Activated naive CD8-positive, alpha-beta T cell treated with anti-CD3 and anti-CD28 coated beads, Interleukin-2, amount 10 ng/mL, durations not matched to agents 7 days and 5 days (primary cell): ENCODE results near the gene GABBR2. TPM values are rescaled to one million over a fixed set of nuclear protein-coding genes. Genes with fewer than 3 reads are reported as not detected.

ENCODE experiments used
- ATAC-seq: fragments of 150-1000 bp; cut with Tn5 transposase; one replicate; pipeline ENCODE4 v1.10.0; 2021; ENCODE audit warnings: low read depth, moderate library complexity
- POLR2A ChIA-PET: fragments of 350-600 bp; sonication (Branson Sonifier 250); formaldehyde crosslinking; loops from one replicate; lab custom pipeline; 2021; ENCODE audit warnings: antibody characterized with exemption; lab: Charles Lee
- DNase-seq: peaks from one replicate; pipeline ENCODE4 v3.0.0; 2021
- H3K27ac Mint-ChIP-seq: one replicate; pipeline ENCODE4 v1.8.0; 2022; ENCODE audit warnings: mild to moderate bottlenecking, mixed read lengths
- H3K27me3 Mint-ChIP-seq: one replicate; pipeline ENCODE4 v1.8.0; 2022; ENCODE audit warnings: mild to moderate bottlenecking, moderate library complexity, mixed read lengths
- H3K36me3 Mint-ChIP-seq: one replicate; pipeline ENCODE4 v1.8.0; 2021; ENCODE audit warnings: mild to moderate bottlenecking, mixed read lengths
- H3K4me1 Mint-ChIP-seq: one replicate; pipeline ENCODE4 v1.8.0; 2021; ENCODE audit warnings: mixed read lengths
- H3K4me3 Mint-ChIP-seq: one replicate; pipeline ENCODE4 v1.8.0; 2022; ENCODE audit warnings: mild to moderate bottlenecking, moderate library complexity, mixed read lengths
- H3K9me3 Mint-ChIP-seq: one replicate; pipeline ENCODE4 v1.8.0; 2021; ENCODE audit warnings: mixed read lengths
- total RNA-seq, 2 experiments: library from RNA; stranded (reverse); gene quantifications; one replicate each; pipeline ENCODE4 v1.2.3, GENCODE V29; 2021

Gene GABBR2
- total RNA-seq, 2 experiments from 2014 or later = not detected

GRCh38 chr9:98396656-98397055 lies 312.1 kb downstream of the GABBR2 start:
- peaks cover 8% of the 10 kb centered on the region for H3K9me3 Mint-ChIP-seq
- DNase-seq = no peak
- POLR2A ChIA-PET = no interaction called here
- H3K27me3 Mint-ChIP-seq = peaks cover 2% of the 10 kb centered on the region
- H3K4me3 Mint-ChIP-seq = no peak overlapping the region
- peaks cover 4% of the 10 kb centered on the region for H3K4me1 Mint-ChIP-seq
- peaks cover 1% of the 10 kb centered on the region for H3K36me3 Mint-ChIP-seq
- no peak overlapping the region for H3K27ac Mint-ChIP-seq
- ATAC-seq = no peak

- POLR2A ChIA-PET = no interaction called here
- no peak for DNase-seq
- H3K4me1 Mint-ChIP-seq = peaks cover 8% of the 10 kb centered on the region
- H3K4me3 Mint-ChIP-seq = no peak overlapping the region
- H3K27me3 Mint-ChIP-seq = peaks cover 2% of the 10 kb centered on the region
- peaks cover 1% of the 10 kb centered on the region for H3K36me3 Mint-ChIP-seq
- H3K27ac Mint-ChIP-seq = no peak overlapping the region
- peaks cover 8% of the 10 kb centered on the region for H3K9me3 Mint-ChIP-seq
- ATAC-seq = no peak
These were observed 312.5 kb downstream of the GABBR2 start for GRCh38 chr9:98396236-98396635.

- ATAC-seq = peak; percentile 78
- POLR2A ChIA-PET = no interaction called here
These were observed 316.9 kb downstream of the GABBR2 start for GRCh38 chr9:98391867-98392266.

GRCh38 chr9:98391406-98391805 lies 317.3 kb downstream of the GABBR2 start:
- H3K36me3 Mint-ChIP-seq = peaks cover 1% of the 10 kb centered on the region
- peaks cover 8% of the 10 kb centered on the region for H3K9me3 Mint-ChIP-seq
- no peaks in the 10 kb centered on the region for H3K27me3 Mint-ChIP-seq
- H3K27ac Mint-ChIP-seq = peak overlapping the region; percentile 67
- H3K4me3 Mint-ChIP-seq = no peak overlapping the region
- H3K4me1 Mint-ChIP-seq = peaks cover 9% of the 10 kb centered on the region
- POLR2A ChIA-PET = no interaction called here
- DNase-seq = no peak
- ATAC-seq = no peak

More at GRCh38 chr9:98391867-98392266, 316.9 kb downstream of the GABBR2 start:
- no peak overlapping the region for H3K4me3 Mint-ChIP-seq
- H3K4me1 Mint-ChIP-seq = peaks cover 9% of the 10 kb centered on the region
- H3K36me3 Mint-ChIP-seq = peaks cover 1% of the 10 kb centered on the region
- H3K9me3 Mint-ChIP-seq = peaks cover 8% of the 10 kb centered on the region
- peak overlapping the region; percentile 67 for H3K27ac Mint-ChIP-seq
- no peaks in the 10 kb centered on the region for H3K27me3 Mint-ChIP-seq
- DNase-seq = no peak

- Mint-ChIP-seq H3K36me3 (no peaks in the 10 kb centered on the region), H3K27me3 (peaks cover 3% of the 10 kb centered on the region), H3K9me3 (no peaks in the 10 kb centered on the region), H3K27ac (no peak overlapping the region), H3K4me3 (no peak overlapping the region), H3K4me1 (no peaks in the 10 kb centered on the region)
- DNase-seq = no peak
- ATAC-seq = no peak
- POLR2A ChIA-PET = no interaction called here
These were observed 323.0 kb downstream of the GABBR2 start for GRCh38 chr9:98385751-98386150.

- no peaks in the 10 kb centered on the region for H3K9me3 Mint-ChIP-seq
- H3K4me3 Mint-ChIP-seq = no peak overlapping the region
- POLR2A ChIA-PET = no interaction called here
- ATAC-seq (no peak), DNase-seq (no peak)
- no peaks in the 10 kb centered on the region for H3K36me3 Mint-ChIP-seq
- H3K27me3 Mint-ChIP-seq = peaks cover 3% of the 10 kb centered on the region
- H3K27ac Mint-ChIP-seq = no peak overlapping the region
- H3K4me1 Mint-ChIP-seq = no peaks in the 10 kb centered on the region
These were observed 325.0 kb downstream of the GABBR2 start for GRCh38 chr9:98383758-98384157.

GRCh38 chr9:98381311-98382103 lies 327.2 kb downstream of the GABBR2 start:
- no peaks in the 10 kb centered on the region for H3K9me3 Mint-ChIP-seq
- no peaks in the 10 kb centered on the region for H3K36me3 Mint-ChIP-seq
- no peaks in the 10 kb centered on the region for H3K4me1 Mint-ChIP-seq
- H3K4me3 Mint-ChIP-seq = no peak overlapping the region
- H3K27me3 Mint-ChIP-seq = peaks cover 3% of the 10 kb centered on the region
- H3K27ac Mint-ChIP-seq = no peak overlapping the region
- DNase-seq (no peak), ATAC-seq (no peak)
- POLR2A ChIA-PET = no interaction called here

- Mint-ChIP-seq H3K4me1 (no peaks in the 10 kb centered on the region), H3K36me3 (no peaks in the 10 kb centered on the region), H3K27me3 (no peaks in the 10 kb centered on the region), H3K9me3 (no peaks in the 10 kb centered on the region), H3K4me3 (no peak overlapping the region), H3K27ac (no peak overlapping the region)
- POLR2A ChIA-PET = no interaction called here
- DNase-seq = no peak
- ATAC-seq = no peak
These were observed 328.6 kb downstream of the GABBR2 start for GRCh38 chr9:98380065-98380681.

GRCh38 chr9:98379572-98379971 lies 329.2 kb downstream of the GABBR2 start:
- H3K27me3 Mint-ChIP-seq = no peaks in the 10 kb centered on the region
- ATAC-seq = no peak
- H3K36me3 Mint-ChIP-seq = no peaks in the 10 kb centered on the region
- no peak overlapping the region for H3K4me3 Mint-ChIP-seq
- H3K9me3 Mint-ChIP-seq = no peaks in the 10 kb centered on the region
- POLR2A ChIA-PET = no interaction called here
- no peak for DNase-seq
- no peak overlapping the region for H3K27ac Mint-ChIP-seq
- H3K4me1 Mint-ChIP-seq = no peaks in the 10 kb centered on the region

GRCh38 chr9:98378794-98379193 lies 329.9 kb downstream of the GABBR2 start:
- ATAC-seq (no peak), DNase-seq (no peak)
- Mint-ChIP-seq H3K9me3 (no peaks in the 10 kb centered on the region), H3K4me1 (no peaks in the 10 kb centered on the region), H3K27me3 (no peaks in the 10 kb centered on the region), H3K27ac (no peak overlapping the region), H3K36me3 (no peaks in the 10 kb centered on the region), H3K4me3 (no peak overlapping the region)
- POLR2A ChIA-PET = no interaction called here

GRCh38 chr9:98378206-98378780 lies 330.4 kb downstream of the GABBR2 start:
- H3K9me3 Mint-ChIP-seq = no peaks in the 10 kb centered on the region

GRCh38 chr9:98375138-98375726 lies 333.5 kb downstream of the GABBR2 start:
- H3K9me3 Mint-ChIP-seq = no peaks in the 10 kb centered on the region
- POLR2A ChIA-PET = no interaction called here
- H3K27me3 Mint-ChIP-seq = peaks cover 3% of the 10 kb centered on the region
- no peak for ATAC-seq
- H3K27ac Mint-ChIP-seq = no peak overlapping the region
- no peak for DNase-seq
- no peaks in the 10 kb centered on the region for H3K36me3 Mint-ChIP-seq
- H3K4me3 Mint-ChIP-seq = no peak overlapping the region
- no peaks in the 10 kb centered on the region for H3K4me1 Mint-ChIP-seq

More at GRCh38 chr9:98378206-98378780, 330.4 kb downstream of the GABBR2 start:
- ATAC-seq (no peak), DNase-seq (no peak)
- POLR2A ChIA-PET = no interaction called here
- no peaks in the 10 kb centered on the region for H3K36me3 Mint-ChIP-seq
- H3K4me3 Mint-ChIP-seq = no peak overlapping the region
- H3K27ac Mint-ChIP-seq = no peak overlapping the region
- H3K27me3 Mint-ChIP-seq = peaks cover 3% of the 10 kb centered on the region
- H3K4me1 Mint-ChIP-seq = no peaks in the 10 kb centered on the region

- DNase-seq (no peak), ATAC-seq (no peak)
- no peak overlapping the region for H3K4me3 Mint-ChIP-seq
- peaks cover 5% of the 10 kb centered on the region for H3K27me3 Mint-ChIP-seq
- H3K36me3 Mint-ChIP-seq = no peaks in the 10 kb centered on the region
- POLR2A ChIA-PET = no interaction called here
- H3K4me1 Mint-ChIP-seq = no peaks in the 10 kb centered on the region
- no peak overlapping the region for H3K27ac Mint-ChIP-seq
- H3K9me3 Mint-ChIP-seq = no peaks in the 10 kb centered on the region
These were observed 334.2 kb downstream of the GABBR2 start for GRCh38 chr9:98374385-98375051.
